OCI-LY1 (cell line): ENCODE data around the gene ARFGAP1.

ENCODE experiments used
- CTCF ChIP-seq: fragments of 200-600 bp; sonication (generic), shearing (Covaris generic); IDR thresholded peaks from 2 replicates; pipeline ENCODE4 v1.5.1; 2017; ENCODE audit warnings: mild to moderate bottlenecking, antibody characterized with exemption, low read length, moderate library complexity, mixed read lengths
- EZH2 ChIP-seq: fragments of 200-600 bp; sonication (generic), shearing (Covaris generic); IDR thresholded peaks from 2 replicates; pipeline ENCODE4 v1.8.0; 2017; ENCODE audit warnings: borderline replicate concordance, mixed run types, mild to moderate bottlenecking, antibody characterized with exemption, low read length, moderate library complexity, mixed read lengths

- TF ChIP-seq CTCF (no peak), EZH2 (no peak)
Measured at GRCh38 chr20:63279931-63280330, 7.3 kb downstream of the ARFGAP1 start.
